Memory B cell (primary cell): ENCODE results near the gene KIF2B.
"Not testable (repeated sequence)": the region's sequence is repeated elsewhere in the genome, so short reads cannot be mapped to it uniquely, and the experiment has no call there.

Experiments used
- ATAC-seq: fragments of 150-1000 bp; cut with Tn5 transposase; 2 replicates; pipeline ENCODE4 v1.10.0; 2021; ENCODE audit warnings: low read depth, mild to moderate bottlenecking, moderate library complexity
- DNase-seq, 2 donors: peaks; one replicate each; pipeline ENCODE4 v3.0.0; 2022; ENCODE audit warnings: low spot score in 2 of 2
- H3K27ac Mint-ChIP-seq: one replicate; pipeline ENCODE4 v1.8.0; 2022; ENCODE audit warnings: mild to moderate bottlenecking, moderate library complexity, mixed read lengths
- H3K27me3 Mint-ChIP-seq: one replicate; pipeline ENCODE4 v1.8.0; 2022; ENCODE audit warnings: mixed read lengths
- H3K36me3 Mint-ChIP-seq: one replicate; pipeline ENCODE4 v1.8.0; 2022; ENCODE audit warnings: mild to moderate bottlenecking, mixed read lengths
- H3K4me1 Mint-ChIP-seq: one replicate; pipeline ENCODE4 v1.8.0; 2022; ENCODE audit warnings: mixed read lengths
- H3K4me3 Mint-ChIP-seq: one replicate; pipeline ENCODE4 v1.8.0; 2022; ENCODE audit warnings: mild to moderate bottlenecking, moderate library complexity, mixed read lengths
- H3K9me3 Mint-ChIP-seq: one replicate; pipeline ENCODE4 v1.8.0; 2022; ENCODE audit warnings: mixed read lengths

The KIF2B gene

DNA sequence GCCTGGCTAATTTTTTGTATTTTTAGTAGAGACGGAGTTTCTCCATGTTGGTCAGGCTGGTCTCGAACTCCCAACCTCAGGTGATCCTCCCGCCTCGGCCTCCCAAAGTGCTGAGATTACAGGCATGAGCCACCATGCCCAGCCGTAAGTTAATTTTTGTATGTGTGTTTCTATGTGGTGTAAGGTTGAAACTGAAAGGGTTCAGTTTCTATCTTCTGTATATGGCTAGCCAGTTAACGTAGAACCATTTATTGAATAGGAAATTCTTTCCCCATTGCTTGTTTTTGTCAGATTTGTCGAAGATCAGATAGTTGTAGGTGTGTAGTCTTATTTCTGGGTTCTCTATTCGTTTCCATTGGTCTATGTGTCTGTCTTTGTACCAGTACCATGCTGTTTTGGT lies 12.0 kb downstream of the KIF2B start:
- H3K4me1 Mint-ChIP-seq, H3K36me3 Mint-ChIP-seq, H3K4me3 Mint-ChIP-seq, H3K9me3 Mint-ChIP-seq, ATAC-seq, DNase-seq, H3K27ac Mint-ChIP-seq, H3K27me3 Mint-ChIP-seq: not testable (repeated sequence)

DNA sequence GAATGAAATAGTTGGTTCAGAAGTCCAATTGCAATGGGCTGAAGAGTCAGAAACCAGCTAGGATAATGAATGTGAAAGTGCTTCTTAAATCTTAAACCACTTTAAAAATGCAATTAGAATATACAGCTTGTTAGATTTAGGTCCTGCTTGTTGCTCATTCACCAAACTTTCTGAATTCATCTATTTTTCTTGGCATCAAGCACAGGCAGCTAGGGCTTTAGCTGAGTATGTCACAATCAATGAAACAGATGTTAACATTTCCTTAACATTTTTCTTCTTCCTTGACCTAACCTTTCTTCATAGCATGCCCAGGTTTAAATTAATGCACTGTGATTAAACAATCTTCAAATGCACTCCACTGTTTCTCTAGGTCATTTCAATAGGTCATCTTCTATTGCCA lies 14.4 kb downstream of the KIF2B start:
- H3K27me3 Mint-ChIP-seq, result no peaks in the 10 kb centered on the region
- H3K36me3 Mint-ChIP-seq, result no peaks in the 10 kb centered on the region
- no peak overlapping the region for H3K27ac Mint-ChIP-seq
- no peak for ATAC-seq
- H3K4me3 Mint-ChIP-seq, result no peak overlapping the region
- H3K4me1 Mint-ChIP-seq, result no peaks in the 10 kb centered on the region
- DNase-seq, result no peak
- peaks cover 4% of the 10 kb centered on the region for H3K9me3 Mint-ChIP-seq

DNA sequence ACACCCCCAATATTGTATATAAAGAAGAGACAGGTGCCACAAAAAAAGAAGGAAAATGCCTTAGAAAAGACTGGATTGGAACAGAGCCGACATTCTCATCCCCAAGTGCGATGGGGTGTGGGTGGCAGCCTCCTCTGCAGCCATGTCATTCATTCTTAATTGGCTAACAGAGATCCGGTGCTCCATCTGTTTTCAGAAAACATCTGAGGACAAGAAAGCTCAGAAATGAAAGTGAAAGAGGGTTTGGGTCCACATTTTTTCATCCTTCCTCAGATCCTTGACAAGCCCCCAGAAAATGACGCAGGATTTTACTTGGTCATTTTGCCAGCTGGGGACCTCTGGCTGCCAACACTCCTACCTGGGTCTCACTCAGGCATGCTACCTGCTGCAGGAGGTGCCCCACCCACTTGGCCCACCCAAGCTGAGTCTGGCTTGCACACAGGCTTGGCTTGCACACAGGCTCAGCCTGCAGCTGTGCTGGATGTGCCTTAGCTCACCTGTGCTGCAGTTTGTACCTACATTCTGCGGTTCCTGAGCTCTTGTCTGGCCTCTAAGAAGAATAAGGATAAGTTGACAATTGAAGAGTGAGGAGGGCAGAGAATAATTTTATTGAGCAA lies 21.9 kb downstream of the KIF2B start:
- H3K27ac Mint-ChIP-seq, result no peak overlapping the region
- no peak for ATAC-seq
- no peaks in the 10 kb centered on the region for H3K4me1 Mint-ChIP-seq
- no peaks in the 10 kb centered on the region for H3K27me3 Mint-ChIP-seq
- H3K9me3 Mint-ChIP-seq, result peaks cover 1% of the 10 kb centered on the region
- H3K4me3 Mint-ChIP-seq, result no peak overlapping the region
- H3K36me3 Mint-ChIP-seq, result no peaks in the 10 kb centered on the region
- no peak for DNase-seq

DNA sequence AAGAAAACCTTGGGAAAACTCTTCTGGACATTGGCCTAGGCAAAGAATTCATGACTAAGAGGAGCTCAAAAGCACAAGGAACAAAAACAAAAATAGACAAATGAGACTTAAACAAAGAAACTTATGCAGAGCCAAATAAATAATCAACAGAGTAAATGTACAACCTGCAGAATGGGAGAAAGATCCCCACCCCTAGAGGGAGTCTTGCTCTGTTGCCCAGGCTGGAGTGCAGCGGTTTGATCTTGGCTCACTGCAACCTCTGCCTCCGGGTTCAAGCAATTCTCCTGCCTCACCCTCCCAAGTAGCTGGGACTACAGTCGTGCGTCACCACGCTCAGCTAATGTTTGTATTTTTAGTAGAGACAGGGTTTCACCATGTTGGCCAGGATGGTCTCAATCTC lies 48.4 kb downstream of the KIF2B start:
- not testable (repeated sequence) for H3K9me3 Mint-ChIP-seq, DNase-seq, H3K27me3 Mint-ChIP-seq, H3K4me3 Mint-ChIP-seq, H3K27ac Mint-ChIP-seq, H3K4me1 Mint-ChIP-seq, H3K36me3 Mint-ChIP-seq, ATAC-seq
